Kidney capillary endothelial cell (primary cell): ENCODE measurements around the gene TMEM214.
A peak's percentile ranks its signal among the peaks of the same experiment; 100 is the strongest.

Experiments
- DNase-seq: peaks from one replicate; pipeline ENCODE4 v3.0.0-alpha.2; 2018; ENCODE audit warnings: low spot score

The TMEM214 gene

DNA sequence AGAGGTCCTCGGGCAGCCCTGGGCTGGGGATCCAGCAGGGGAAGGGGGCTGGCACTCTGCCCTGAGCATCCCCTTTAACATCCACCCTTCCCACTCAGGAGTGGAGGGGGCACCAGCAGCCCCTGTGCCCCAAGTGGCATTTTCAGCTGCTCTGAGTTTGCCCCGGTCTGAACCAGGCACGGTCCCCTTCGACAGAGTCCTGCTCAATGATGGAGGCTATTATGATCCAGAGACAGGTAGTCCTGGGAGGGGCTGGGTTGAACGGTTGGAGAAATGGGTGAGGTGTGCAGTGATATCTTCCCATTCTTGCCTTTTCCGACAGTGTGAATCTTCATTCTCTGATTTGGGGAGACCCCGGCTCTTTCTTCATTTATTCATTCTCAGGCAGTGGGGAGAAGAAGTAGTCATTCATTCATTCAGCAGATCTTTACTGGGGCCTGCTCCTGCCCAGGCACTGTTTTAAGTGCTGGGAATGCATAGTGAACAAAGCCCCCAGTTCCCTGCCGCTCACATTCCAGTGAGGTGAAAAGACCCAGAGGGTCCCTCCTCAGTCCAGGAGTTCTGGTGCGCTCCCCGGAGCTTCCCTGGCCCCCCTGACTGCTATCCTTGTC is 52.4 kb downstream of the TMEM214 start:
- DNase-seq: no peak

DNA sequence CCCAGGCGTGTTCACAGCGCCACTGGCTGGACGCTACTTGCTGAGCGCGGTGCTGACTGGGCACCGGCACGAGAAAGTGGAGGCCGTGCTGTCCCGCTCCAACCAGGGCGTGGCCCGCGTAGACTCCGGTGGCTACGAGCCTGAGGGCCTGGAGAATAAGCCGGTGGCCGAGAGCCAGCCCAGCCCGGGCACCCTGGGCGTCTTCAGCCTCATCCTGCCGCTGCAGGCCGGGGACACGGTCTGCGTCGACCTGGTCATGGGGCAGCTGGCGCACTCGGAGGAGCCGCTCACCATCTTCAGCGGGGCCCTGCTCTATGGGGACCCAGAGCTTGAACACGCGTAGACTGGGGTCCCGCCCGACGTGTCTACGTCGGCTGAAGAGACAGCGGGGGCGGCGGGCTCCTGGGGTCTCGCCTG is 52.9 kb downstream of the TMEM214 start:
- DNase-seq: peak; percentile 52

DNA sequence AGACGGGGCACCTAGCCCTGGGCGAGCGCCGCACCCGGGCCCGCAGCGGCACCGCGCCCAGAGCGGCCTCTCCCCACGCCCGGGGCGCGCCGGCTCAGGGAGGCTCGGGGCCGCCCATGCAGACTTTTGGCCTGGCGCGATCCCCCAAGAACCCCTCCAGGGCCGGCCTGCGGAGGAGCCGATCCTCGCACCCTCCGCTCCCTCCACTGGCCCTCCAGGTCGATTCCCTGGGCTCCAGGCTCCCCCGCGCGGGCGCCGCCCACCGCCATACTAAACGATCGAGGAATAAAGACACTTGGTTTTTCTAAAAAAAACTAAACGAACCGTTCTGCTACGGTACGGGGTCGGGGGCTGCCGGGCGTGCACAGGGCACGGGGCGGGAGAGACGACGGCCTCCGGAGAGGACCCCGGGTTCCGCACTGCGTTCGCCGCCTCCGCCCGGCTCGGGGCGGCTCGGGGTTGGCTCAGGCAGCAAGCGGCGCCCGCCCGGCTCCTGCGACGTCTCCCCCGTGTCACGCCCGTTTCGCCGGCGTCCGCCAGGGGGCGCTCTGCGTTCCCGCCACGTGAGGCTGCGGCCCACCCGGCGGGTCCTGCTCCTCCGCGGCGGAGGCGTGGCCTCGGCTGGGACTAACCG is 53.4 kb downstream of the TMEM214 start:
- DNase-seq: peak; percentile 87

DNA sequence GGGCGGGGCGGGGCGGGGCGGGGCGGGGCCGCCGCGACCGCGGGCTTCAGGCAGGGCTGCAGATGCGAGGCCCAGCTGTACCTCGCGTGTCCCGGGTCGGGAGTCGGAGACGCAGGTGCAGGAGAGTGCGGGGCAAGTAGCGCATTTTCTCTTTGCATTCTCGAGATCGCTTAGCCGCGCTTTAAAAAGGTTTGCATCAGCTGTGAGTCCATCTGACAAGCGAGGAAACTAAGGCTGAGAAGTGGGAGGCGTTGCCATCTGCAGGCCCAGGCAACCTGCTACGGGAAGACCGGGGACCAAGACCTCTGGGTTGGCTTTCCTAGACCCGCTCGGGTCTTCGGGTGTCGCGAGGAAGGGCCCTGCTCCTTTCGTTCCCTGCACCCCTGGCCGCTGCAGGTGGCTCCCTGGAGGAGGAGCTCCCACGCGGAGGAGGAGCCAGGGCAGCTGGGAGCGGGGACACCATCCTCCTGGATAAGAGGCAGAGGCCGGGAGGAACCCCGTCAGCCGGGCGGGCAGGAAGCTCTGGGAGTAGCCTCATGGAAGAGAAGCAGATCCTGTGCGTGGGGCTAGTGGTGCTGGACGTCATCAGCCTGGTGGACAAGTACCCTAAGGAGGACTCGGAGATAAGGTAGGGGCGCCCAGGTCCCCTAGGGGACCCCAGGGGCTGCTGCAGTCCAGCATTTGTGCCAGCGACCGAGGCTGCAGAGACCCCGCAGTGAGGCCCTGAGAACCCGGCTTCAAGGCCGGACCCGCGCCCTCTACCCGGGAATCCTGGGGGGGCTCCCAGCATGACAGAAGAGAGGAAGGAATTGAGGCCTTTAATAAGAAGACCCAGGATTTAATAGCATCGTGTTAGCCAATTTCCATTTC is 54.2 kb downstream of the TMEM214 start, which contains the start of gene KHK:
Gene KHK (plus strand): TSS at position 49 of the 870 bp plus-strand sequence. CDS start 488 bp downstream, at position 537.
- no peak for DNase-seq

DNA sequence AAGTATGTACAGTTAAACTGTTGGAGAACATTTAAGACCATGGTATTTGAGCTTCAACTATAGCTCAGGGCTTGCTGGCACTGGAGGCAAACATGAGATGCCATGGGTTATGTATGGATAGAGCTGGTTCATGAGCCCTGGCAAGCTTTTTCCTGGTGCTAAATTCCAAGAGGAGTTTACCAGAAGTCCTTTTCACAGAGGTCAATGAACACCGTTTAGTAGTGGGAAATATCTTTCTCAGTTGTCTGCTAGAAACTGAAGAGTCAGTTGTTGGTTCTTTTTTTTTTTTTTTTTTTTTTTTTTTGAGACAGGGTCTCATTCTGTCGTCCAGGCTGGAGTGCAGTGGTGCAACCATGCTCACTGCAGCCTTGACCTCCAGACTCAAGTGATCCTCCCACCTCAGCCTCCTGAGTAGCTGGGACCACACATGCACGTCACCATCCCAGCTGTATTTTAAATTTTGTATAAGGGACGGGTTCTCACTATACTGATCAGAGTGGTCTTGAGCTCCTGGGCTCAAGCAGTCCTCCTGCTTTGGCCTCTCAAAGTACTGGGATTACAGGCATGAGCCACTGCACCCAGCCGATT is 55.2 kb downstream of the TMEM214 start:
- no peak for DNase-seq

DNA sequence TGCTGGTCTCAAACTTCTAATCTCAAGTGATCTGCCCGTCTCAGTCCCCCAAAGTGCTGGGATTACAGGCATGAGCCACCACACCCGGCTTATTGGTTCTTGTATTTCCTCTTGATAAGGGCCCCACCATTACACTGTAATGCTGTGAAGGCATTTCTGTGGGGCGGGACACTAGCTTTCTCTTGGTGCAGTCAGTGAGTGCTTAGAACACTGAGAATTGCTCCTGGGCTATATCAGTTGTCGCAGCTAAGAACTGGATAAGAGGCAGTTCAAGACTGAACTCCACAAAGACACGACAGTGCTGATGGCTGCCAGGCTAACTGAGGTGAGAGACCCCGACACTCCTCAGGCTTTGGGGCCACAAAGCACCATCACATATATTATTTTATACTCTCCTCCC is 55.9 kb downstream of the TMEM214 start:
- no peak for DNase-seq

DNA sequence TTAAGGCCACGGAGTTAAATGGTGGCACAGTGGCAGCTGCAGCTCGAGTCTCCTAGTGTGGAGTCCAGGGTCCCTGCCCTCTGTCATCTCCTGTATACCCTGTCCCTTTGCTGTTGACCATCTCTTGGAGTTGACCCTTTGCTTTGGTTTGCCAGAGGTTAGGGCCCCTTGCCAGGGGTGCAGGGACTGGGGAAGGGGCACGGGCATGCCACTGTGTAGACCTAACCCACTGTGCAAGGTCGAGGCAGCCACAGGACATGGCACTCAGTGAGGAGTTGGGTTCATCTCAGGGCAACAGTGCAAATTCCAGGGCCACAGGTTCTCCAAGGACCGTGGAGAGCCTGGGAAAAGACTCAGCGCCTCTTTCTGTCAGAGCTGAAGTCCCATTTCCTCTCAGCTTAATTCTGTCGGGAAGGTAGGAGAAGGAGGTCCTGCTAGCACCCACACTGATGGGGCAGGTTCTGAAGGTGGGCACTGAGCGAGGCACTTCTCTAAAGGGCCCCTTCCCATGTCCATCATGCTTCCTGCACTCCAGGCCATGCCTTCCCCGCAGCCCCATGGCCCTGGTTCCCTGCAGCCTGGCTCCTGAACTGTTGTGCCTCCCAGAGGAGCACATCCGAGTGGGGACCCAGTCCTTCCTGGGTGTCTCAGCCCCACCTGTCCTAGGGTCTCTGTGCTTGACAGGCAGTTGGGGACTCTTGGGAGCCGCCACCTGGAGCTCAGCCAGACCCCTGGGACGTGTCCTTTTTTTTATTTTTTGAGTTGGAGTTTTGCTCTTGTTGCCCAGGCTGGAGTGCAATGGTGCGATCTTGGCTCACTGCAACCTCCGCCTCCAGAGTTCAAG is 56.6 kb downstream of the TMEM214 start:
- no peak for DNase-seq
